DMS 273 (cell line): ENCODE results near the gene SRPRA.
A peak's percentile ranks its signal among the peaks of the same experiment; 100 is the strongest.
"Not testable (repeated sequence)": the region's sequence is repeated elsewhere in the genome, so short reads cannot be mapped to it uniquely, and the experiment has no call there.

Experiments used
- DNase-seq: peaks from one replicate; lab custom pipeline; 2025; ENCODE audit not compliant: unreplicated experiment; lab: John Stamatoyannopoulos, UW

The SRPRA gene

GRCh38 chr11:126284829-126285228 lies 16.1 kb upstream of the SRPRA start:
- peak; percentile 76 for DNase-seq

DNA sequence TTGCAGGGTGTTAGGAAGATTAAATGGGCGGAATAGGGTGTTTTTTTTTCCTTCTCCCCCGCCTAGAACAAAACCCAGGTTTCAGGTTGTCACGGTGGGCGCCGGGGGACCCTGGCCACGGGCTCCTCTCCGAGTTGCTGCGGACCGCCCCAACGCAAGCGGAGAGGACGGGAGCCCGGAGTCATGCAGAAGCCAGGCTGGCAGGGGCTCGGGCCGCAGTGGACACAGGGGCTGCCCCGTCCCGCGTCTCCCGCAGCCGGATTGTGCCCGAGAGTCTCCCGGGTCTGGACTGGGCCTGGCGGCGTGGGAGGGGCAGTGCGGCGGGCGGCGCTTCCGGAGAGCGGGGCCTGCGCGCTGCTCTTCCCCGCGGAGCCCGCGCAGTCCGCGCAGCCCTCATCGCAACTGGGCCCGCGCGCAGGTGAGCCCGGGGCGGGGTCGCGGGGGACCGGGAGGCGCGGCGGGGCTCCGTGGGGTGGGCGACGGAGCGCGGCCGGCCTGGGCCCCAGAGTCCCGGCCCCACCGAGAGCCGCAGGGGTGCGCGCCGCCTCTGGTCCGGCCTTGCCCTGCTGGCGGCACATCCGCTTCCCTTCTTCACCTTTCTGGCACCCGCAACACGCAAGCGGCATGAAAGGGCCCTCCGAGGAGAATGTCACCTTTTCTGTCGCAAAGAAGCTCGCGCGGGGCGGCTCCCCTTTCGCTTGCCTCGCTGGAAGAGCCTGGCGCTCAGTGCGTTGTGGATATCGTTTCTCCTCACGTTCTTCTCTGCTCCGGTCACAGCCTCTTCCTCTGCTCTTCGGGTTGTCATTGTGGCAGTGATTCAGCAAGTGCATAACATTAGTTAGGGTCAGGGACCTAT lies 14.3 kb upstream of the SRPRA start, which contains the start of gene TIRAP:
TIRAP (plus strand) TSS at position 358 of the 856 bp plus-strand sequence. CDS start 7,802 bp downstream, outside the sequence.
- peak; percentile 60 for DNase-seq

DNA sequence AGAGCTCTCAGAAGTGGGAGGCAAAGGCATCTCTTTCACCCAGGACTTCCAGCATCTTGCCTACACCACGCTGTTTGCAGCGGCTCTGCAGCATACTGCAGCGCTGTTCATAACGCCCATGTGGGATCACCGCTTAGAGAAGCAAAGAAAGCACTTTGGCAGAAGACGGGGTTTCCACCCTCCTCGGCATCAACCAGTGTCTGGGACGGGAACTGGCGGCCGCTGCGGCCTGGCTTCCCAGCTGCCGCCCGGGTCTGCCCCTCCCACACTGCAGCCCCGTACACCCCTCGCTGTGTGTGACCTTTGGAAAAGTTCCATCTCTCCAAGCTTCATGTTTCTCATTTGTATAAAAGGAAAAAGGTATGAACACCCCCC lies 13.7 kb upstream of the SRPRA start:
- DNase-seq, result peak; percentile 70

GRCh38 chr11:126281666-126282175 lies 13.0 kb upstream of the SRPRA start:
- DNase-seq, result peak; percentile 34

GRCh38 chr11:126281245-126281644 lies 12.6 kb upstream of the SRPRA start:
- no peak for DNase-seq

- no peak for DNase-seq
Measured at GRCh38 chr11:126280595-126280994, 11.9 kb upstream of the SRPRA start.

DNA sequence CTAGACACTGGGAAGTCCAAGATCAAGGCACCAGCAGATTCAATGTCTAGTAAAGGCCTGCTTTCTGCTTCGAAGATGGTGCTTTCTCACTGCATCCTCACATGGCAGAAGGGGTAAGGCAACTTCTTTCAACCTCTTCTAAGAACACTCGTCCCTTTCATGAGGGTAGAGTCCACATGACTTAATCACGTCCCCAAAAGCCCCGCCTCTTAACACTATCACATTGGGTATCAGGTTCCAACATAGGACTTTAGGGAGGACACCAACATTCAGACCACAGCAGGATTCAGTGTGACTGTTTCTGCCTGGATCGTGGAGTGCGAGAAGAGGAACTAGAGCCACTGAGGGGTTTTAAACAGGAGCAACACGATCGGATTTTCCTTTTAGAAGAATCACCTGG lies 10.5 kb upstream of the SRPRA start:
- DNase-seq, result no peak

- no peak for DNase-seq
Measured at GRCh38 chr11:126277780-126278179, 9.1 kb upstream of the SRPRA start.

- no peak for DNase-seq
Measured at GRCh38 chr11:126277322-126277721, 8.6 kb upstream of the SRPRA start.

- peak; percentile 49 for DNase-seq
Measured at GRCh38 chr11:126268361-126268707, 361 bp downstream of the SRPRA start.

- no peak for DNase-seq
Measured at GRCh38 chr11:126267650-126268049, 1.0 kb downstream of the SRPRA start.

DNA sequence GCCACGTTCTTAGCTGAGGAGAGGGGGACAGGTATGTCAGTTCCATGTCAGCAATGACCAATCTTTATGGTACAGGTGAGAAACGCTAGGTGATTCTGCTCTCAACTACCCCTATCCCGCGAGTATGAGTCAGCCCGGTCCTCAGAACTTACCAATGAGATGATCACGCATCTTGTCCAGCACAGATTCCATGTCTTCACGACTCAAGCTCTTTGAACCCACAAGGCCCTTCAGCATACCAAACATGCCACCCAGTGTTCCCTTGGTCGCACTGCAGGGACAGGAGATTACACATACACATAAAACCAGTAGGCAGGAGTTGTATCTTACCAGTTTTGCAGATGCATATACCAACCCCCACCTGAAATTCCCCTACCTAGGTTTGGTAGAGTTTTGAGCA lies 2.9 kb downstream of the SRPRA start:
- peak; percentile 7 for DNase-seq

DNA sequence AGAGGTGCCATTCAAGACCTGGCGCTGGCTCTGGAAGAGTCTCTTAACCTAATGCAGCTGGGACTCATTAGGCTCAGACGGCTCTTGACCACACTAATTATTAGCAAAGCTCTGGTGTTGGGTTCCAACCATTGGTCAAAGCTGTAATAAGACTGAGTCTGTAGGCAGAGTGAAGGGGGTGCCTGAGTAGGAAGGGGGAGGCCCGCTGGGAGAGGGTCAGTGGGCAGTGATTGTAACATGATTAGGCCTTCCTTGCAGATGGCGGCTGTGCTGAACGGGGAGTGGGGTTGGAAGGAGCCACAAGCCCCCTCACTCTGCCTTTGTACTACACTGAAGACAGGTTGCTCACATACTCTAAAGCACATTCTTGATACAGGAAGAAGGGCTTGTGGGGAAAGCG lies 5.2 kb downstream of the SRPRA start:
- no peak for DNase-seq

GRCh38 chr11:126262216-126262615 lies 6.5 kb downstream of the SRPRA start:
- DNase-seq, result no peak

DNA sequence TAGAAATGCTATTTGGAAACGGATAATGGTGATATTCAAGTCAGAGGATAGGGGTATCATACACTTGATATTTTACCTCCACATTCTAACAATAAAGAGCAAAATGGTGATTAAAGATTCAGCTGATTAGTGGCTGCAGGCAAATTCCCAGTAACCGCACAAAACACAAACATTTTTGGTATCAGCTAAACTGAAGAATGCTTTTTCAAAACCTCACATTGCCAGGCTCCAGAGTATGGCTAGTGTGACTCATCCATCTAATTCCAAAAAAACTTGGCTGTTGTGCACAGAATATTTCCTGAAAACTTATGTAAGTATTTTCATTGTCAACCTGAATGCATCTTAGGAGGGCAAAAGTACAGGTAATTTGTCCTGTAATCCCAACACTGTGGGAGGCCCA lies 10.9 kb downstream of the SRPRA start:
- no peak for DNase-seq

- no peak for DNase-seq
Measured at GRCh38 chr11:126257144-126257543, 11.6 kb downstream of the SRPRA start.

- DNase-seq, result no peak
Measured at GRCh38 chr11:126256216-126256615, 12.5 kb downstream of the SRPRA start.

GRCh38 chr11:126255507-126255906 lies 13.2 kb downstream of the SRPRA start:
- DNase-seq, result not testable (repeated sequence)

- DNase-seq, result no peak
Measured at GRCh38 chr11:126254819-126255218, 13.9 kb downstream of the SRPRA start.

- DNase-seq, result no peak
Measured at GRCh38 chr11:126253265-126253664, 15.4 kb downstream of the SRPRA start.

DNA sequence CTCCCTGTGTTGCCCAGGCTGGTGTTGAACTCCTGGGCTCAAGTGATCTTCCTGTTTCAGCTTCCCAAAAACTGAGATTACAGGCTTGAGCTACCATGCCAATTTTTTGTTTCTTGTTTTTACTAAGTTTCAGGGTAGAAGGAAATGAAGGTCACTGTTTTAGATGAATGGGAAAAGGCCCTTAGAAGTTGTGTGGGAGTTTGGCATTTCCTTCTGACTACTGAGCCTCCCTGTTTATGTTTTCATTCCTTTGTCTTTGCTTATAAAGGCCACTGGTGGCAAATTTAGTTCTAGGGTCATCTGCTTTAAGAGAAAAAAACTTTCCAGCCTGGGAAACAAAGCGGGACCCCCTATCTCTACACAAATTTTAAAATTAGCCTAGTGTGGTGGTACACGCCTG lies 22.1 kb downstream of the SRPRA start:
- DNase-seq, result no peak

DNA sequence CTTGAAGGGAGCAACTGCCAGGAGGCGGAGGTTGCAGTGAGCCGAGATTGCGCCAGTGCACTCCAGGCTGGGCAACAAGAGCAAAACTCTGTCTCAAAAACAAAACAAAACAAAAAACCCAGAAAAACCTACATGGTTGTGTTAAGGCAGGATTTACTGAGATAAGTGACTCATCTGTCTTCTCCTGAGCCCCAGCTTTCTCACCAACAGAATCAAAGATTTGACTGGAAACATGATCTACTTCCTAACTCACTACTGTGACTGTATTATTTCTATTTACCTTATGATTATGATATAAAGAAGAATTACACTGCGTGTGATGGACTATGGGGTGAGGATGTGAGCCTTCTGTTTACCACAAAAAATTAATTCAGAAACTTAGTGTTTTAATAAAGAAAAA lies 35.3 kb downstream of the SRPRA start:
- DNase-seq, result no peak

GRCh38 chr11:126232683-126233082 lies 36.0 kb downstream of the SRPRA start:
- DNase-seq, result no peak
